ENCODE measurements around the gene RLF. TPM values are rescaled to one million over a fixed set of nuclear protein-coding genes. Genes with fewer than 3 reads are reported as not detected.
A peak's percentile ranks its signal among the peaks of the same experiment; 100 is the strongest.

The RLF gene
- polyA plus RNA-seq, 1 experiment: 11.0 TPM

DNA sequence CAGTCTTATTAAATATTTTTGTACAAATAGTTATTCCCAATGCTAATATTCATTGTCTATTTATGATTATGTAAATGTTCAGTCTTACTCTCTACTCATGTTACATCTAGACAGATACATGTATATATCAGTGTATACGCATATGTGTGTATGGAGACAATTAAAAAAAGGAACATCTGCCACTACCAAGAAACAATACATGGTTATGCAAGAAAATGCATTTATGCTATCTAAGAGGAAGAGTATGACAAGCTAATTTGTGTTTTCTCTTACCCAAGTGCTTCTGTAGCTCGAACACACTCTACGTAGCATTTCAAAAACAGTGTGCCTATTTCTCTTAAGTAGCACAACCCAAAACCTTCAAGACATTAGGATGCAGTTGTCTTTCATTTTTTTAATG, 6.1 kb upstream of the RLF start:
- Histone ChIP-seq H3K9me3 (ENCODE audit: control insufficient read depth, insufficient read depth, low read length) (no peaks in the 10 kb centered on the region), H3K4me3 (ENCODE audit: low read depth, low read length) (no peak overlapping the region), H3K27me3 (ENCODE audit: control insufficient read depth, insufficient read depth, low read length) (no peaks in the 10 kb centered on the region), H3K27ac (ENCODE audit: low read depth, low read length) (no peak overlapping the region)
- TF ChIP-seq, protein P1, sequence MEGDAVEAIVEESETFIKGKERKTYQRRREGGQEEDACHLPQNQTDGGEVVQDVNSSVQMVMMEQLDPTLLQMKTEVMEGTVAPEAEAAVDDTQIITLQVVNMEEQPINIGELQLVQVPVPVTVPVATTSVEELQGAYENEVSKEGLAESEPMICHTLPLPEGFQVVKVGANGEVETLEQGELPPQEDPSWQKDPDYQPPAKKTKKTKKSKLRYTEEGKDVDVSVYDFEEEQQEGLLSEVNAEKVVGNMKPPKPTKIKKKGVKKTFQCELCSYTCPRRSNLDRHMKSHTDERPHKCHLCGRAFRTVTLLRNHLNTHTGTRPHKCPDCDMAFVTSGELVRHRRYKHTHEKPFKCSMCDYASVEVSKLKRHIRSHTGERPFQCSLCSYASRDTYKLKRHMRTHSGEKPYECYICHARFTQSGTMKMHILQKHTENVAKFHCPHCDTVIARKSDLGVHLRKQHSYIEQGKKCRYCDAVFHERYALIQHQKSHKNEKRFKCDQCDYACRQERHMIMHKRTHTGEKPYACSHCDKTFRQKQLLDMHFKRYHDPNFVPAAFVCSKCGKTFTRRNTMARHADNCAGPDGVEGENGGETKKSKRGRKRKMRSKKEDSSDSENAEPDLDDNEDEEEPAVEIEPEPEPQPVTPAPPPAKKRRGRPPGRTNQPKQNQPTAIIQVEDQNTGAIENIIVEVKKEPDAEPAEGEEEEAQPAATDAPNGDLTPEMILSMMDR (IDR thresholded peaks at IDR 0.05; ENCODE audit: low read depth, low read length): no peak
- ChIA-PET POLR2A (no interaction called here), CTCF (interaction anchor here (1.0 to 6.4 kb wide), 6 partner anchors 12 to 249 kb away, joined by 4 to 283 read pairs (median 66); partner anchors contain the start of gene COL9A2)
- DNase-seq (ENCODE audit: low read depth, low spot score): no peak

DNA sequence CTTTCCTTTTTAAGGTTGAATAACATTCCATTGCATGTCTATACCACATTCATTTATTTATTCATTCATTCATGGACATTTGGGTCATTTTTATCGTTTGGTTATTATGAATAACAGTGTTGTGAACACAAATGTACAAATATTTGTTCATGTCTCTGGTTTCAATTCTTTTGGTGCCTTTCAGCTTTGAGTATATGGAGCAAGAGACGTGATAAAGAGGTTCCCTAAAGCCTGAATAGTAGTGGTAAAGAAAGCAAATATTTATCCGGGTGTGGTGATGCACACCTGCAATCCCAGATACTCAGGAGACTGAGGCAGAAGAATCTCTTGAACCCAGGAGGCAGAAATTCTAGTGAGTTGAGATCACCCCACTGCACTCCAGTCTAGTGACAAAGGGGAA, 5.3 kb upstream of the RLF start:
- H3K27me3 ChIP-seq (ENCODE audit: control insufficient read depth, insufficient read depth, low read length): no peaks in the 10 kb centered on the region
- CTCF ChIA-PET: interaction anchor here (0.6 to 4.8 kb wide), 8 partner anchors 13 to 248 kb away, joined by 3 to 89 read pairs (median 8); partner anchors contain the start of gene COL9A2
- TF ChIP-seq, protein P1 (IDR thresholded peaks at IDR 0.05; ENCODE audit: low read depth, low read length): no peak

DNA sequence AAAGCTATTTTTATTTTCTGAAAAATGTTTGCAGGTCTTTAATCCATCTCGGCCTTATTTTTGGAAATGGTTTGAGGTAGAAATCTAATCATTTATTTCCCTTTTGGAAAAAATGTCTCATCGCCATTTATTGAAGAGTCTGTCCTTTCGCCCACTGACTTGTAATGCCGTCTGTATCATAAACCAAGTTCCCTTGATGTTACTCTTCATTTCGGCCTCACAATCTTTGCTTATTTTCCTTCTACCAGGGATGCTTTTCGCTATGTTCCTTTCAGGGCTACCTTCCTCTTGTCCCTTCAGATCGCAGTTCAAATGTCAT, 422 bp upstream of the RLF start:
- DNase-seq (ENCODE audit: low read depth, low spot score): no peak
- ChIA-PET CTCF (interaction anchor here (1.4 to 5.8 kb wide), 2 partner anchors 8 to 17 kb away, joined by 6 to 31 read pairs; no protein-coding TSS in a partner anchor), POLR2A (no interaction called here)
- Histone ChIP-seq H3K27me3 (ENCODE audit: control insufficient read depth, insufficient read depth, low read length) (no peaks in the 10 kb centered on the region), H3K4me3 (ENCODE audit: low read depth, low read length) (peak overlapping the region; percentile 44), H3K9me3 (ENCODE audit: control insufficient read depth, insufficient read depth, low read length) (no peaks in the 10 kb centered on the region), H3K27ac (ENCODE audit: low read depth, low read length) (peak overlapping the region; percentile 92)
- TF ChIP-seq, protein P1 (IDR thresholded peaks at IDR 0.05; ENCODE audit: low read depth, low read length): no peak

More for the DNA sequence above, 5.3 kb upstream of the RLF start:
- Histone ChIP-seq H3K9me3 (ENCODE audit: control insufficient read depth, insufficient read depth, low read length) (no peaks in the 10 kb centered on the region), H3K27ac (ENCODE audit: low read depth, low read length) (no peak overlapping the region), H3K4me3 (ENCODE audit: low read depth, low read length) (no peak overlapping the region)
- DNase-seq (ENCODE audit: low read depth, low spot score): no peak
- POLR2A ChIA-PET: no interaction called here

DNA sequence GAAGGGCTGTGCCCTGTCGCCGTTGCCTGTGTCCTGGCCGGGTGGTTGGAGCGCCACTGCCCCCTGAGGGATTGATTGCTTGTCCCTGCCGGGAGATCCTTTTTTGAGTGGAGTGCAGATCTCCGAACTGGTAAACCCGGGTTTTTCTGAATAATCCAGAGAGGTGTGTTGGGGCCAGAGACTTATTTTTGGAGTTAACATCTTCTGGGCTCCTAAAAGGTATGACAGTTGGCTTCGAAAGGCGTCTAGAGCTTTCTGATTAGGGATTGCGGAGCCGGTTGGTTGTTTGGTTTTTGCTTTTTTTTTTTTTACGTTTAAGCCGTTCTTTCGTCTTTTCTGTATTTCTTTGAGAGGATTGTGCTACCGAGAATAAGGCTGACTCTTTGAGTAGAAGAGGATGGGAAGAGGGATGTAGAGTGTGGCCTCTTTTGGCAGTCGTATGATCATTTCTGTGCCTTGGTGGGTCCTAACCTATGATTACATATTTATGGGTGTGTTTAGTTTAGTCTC, 756 bp downstream of the RLF start:
- Histone ChIP-seq H3K27ac (ENCODE audit: low read depth, low read length) (peak overlapping the region; percentile 92), H3K9me3 (ENCODE audit: control insufficient read depth, insufficient read depth, low read length) (no peaks in the 10 kb centered on the region), H3K27me3 (ENCODE audit: control insufficient read depth, insufficient read depth, low read length) (no peaks in the 10 kb centered on the region), H3K4me3 (ENCODE audit: low read depth, low read length) (peak overlapping the region; percentile 85)
- ChIA-PET CTCF (interaction anchor here (0.6 to 5.8 kb wide), 6 partner anchors 10 to 177 kb away, joined by 3 to 31 read pairs (median 10); no protein-coding TSS in a partner anchor), POLR2A (interaction anchor here (1.2 kb wide), 1 partner anchor 96 kb away, joined by 4 read pairs; the partner anchor contains the start of gene ZMPSTE24)
- TF ChIP-seq, protein P1 (IDR thresholded peaks at IDR 0.05; ENCODE audit: low read depth, low read length): 0 out of 2 replicates have a peak, but pooled peaks have one; percentile 7
- DNase-seq (ENCODE audit: low read depth, low spot score): no peak

DNA sequence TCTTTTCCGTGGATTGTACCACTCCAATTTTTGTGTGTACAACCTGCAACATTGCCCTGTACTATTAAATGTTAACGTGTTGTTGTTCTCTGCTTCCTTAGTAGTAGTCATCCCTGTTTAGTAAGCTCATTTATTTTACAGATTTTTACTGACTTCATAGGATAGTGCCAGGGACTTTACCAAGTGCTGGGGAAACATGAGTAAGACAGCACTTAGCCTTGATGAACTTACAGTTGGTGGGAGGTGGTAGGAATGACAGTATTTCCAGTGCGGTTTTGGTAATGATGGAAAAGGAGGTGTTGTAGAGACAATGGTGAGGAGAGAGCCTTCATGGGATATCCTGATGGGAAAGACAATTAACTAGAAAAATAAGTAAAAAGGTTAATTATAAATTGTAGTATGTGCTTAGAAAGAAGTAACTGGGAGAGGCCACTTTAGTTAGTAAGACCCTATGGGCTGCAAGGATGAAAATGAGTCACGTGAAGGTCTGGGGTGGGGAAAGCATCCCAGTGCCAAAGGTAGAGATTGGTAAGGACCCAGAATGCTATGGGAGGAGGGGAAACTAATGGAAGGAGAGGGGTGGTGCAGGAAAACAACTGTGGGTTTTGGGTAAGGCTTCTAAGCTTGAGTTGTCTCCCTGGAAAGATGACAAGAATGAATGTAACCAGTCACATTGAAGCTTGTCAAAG, 1.7 kb downstream of the RLF start:
- H3K27ac ChIP-seq (ENCODE audit: low read depth, low read length): no peak overlapping the region
- TF ChIP-seq, protein P1 (IDR thresholded peaks at IDR 0.05; ENCODE audit: low read depth, low read length): no peak
- no peaks in the 10 kb centered on the region for H3K9me3 ChIP-seq (ENCODE audit: control insufficient read depth, insufficient read depth, low read length)
- ChIA-PET CTCF (interaction anchor here (0.6 to 5.8 kb wide), 5 partner anchors 9 to 176 kb away, joined by 3 to 31 read pairs (median 14); no protein-coding TSS in a partner anchor), POLR2A (no interaction called here)
- H3K27me3 ChIP-seq (ENCODE audit: control insufficient read depth, insufficient read depth, low read length): no peaks in the 10 kb centered on the region
- peak overlapping the region; percentile 85 for H3K4me3 ChIP-seq (ENCODE audit: low read depth, low read length)
- DNase-seq (ENCODE audit: low read depth, low spot score): no peak

All from AG04450 (cell line).